Stomach smooth muscle (tissue), 2 donors: ENCODE results near the gene PDLIM5.

Source experiments
- H3K27ac ChIP-seq: one replicate; pipeline ENCODE4 v1.7.0; 2013; ENCODE audit warnings: mild to moderate bottlenecking, low read length, inconsistent platforms
- H3K27me3 ChIP-seq, 2 donors: one replicate each; pipeline ENCODE4 v1.7.0; 2013; ENCODE audit warnings: low read length in 2 of 2; ENCODE audit not compliant: insufficient read depth in 2 of 2, control insufficient read depth in 1 of 2
- H3K36me3 ChIP-seq, 2 donors: one replicate each; pipeline ENCODE4 v1.7.0; 2013; ENCODE audit warnings: low read length in 2 of 2; ENCODE audit not compliant: control insufficient read depth in 2 of 2, insufficient read depth in 2 of 2
- H3K4me1 ChIP-seq: one replicate; pipeline ENCODE4 v1.7.0; 2013; ENCODE audit warnings: low read length; ENCODE audit not compliant: control insufficient read depth, insufficient read depth
- H3K4me3 ChIP-seq, 2 donors: one replicate each; pipeline ENCODE4 v1.7.0; 2013; ENCODE audit warnings: low read length in 2 of 2
- H3K9ac ChIP-seq, 2 donors: one replicate each; pipeline ENCODE4 v1.7.0; 2013; ENCODE audit warnings: low read length in 2 of 2, mild to moderate bottlenecking in 1 of 2
- H3K9me3 ChIP-seq, 2 donors: one replicate each; pipeline ENCODE4 v1.7.0; 2013; ENCODE audit warnings: low read length in 2 of 2; ENCODE audit not compliant: control insufficient read depth in 2 of 2
- donor health status: healthy.
- donor health status: Pancreatic carcinoma.

Gene PDLIM5

GRCh38 chr4:94488670-94489069, 36.9 kb downstream of the PDLIM5 start:
- Histone ChIP-seq H3K4me1 (peaks cover 2% of the 10 kb centered on the region), H3K9ac (no peak overlapping the region), H3K27ac (no peak overlapping the region), H3K9me3 (no peaks in the 10 kb centered on the region), H3K4me3 (no peak overlapping the region), H3K27me3 (no peaks in the 10 kb centered on the region), H3K36me3 (no peaks in the 10 kb centered on the region)

GRCh38 chr4:94489098-94489497, 37.4 kb downstream of the PDLIM5 start:
- no peak overlapping the region for H3K9ac ChIP-seq
- no peaks in the 10 kb centered on the region for H3K36me3 ChIP-seq
- no peaks in the 10 kb centered on the region for H3K27me3 ChIP-seq
- no peak overlapping the region for H3K4me3 ChIP-seq
- peaks cover 2% of the 10 kb centered on the region for H3K4me1 ChIP-seq
- H3K9me3 ChIP-seq, result no peaks in the 10 kb centered on the region
- no peak overlapping the region for H3K27ac ChIP-seq

- Histone ChIP-seq H3K4me3 (no peak overlapping the region), H3K36me3 (no peaks in the 10 kb centered on the region), H3K9me3 (no peaks in the 10 kb centered on the region), H3K4me1 (peaks cover 2% of the 10 kb centered on the region), H3K9ac (no peak overlapping the region), H3K27me3 (no peaks in the 10 kb centered on the region), H3K27ac (no peak overlapping the region)
These were observed 38.7 kb downstream of the PDLIM5 start for GRCh38 chr4:94490437-94490836.

- no peak overlapping the region for H3K9ac ChIP-seq
- H3K4me1 ChIP-seq, result peaks cover 2% of the 10 kb centered on the region
- no peaks in the 10 kb centered on the region for H3K9me3 ChIP-seq
- no peak overlapping the region for H3K4me3 ChIP-seq
- no peak overlapping the region for H3K27ac ChIP-seq
- H3K27me3 ChIP-seq, result no peaks in the 10 kb centered on the region
- no peaks in the 10 kb centered on the region for H3K36me3 ChIP-seq
These were observed 39.6 kb downstream of the PDLIM5 start for GRCh38 chr4:94491322-94491721.

GRCh38 chr4:94495408-94495807, 43.7 kb downstream of the PDLIM5 start:
- no peak overlapping the region for H3K27ac ChIP-seq
- H3K36me3 ChIP-seq, result no peaks in the 10 kb centered on the region
- no peak overlapping the region for H3K4me3 ChIP-seq
- H3K9ac ChIP-seq, result no peak overlapping the region
- no peaks in the 10 kb centered on the region for H3K9me3 ChIP-seq
- H3K4me1 ChIP-seq, result peaks cover 2% of the 10 kb centered on the region
- no peaks in the 10 kb centered on the region for H3K27me3 ChIP-seq

GRCh38 chr4:94497690-94498089, 45.9 kb downstream of the PDLIM5 start:
- H3K27me3 ChIP-seq, result no peaks in the 10 kb centered on the region
- no peak overlapping the region for H3K27ac ChIP-seq
- no peak overlapping the region for H3K4me3 ChIP-seq
- H3K4me1 ChIP-seq, result no peaks in the 10 kb centered on the region
- H3K36me3 ChIP-seq, result no peaks in the 10 kb centered on the region
- no peaks in the 10 kb centered on the region for H3K9me3 ChIP-seq
- no peak overlapping the region for H3K9ac ChIP-seq

- Histone ChIP-seq H3K4me3 (no peak overlapping the region), H3K27ac (no peak overlapping the region), H3K9ac (no peak overlapping the region), H3K27me3 (no peaks in the 10 kb centered on the region), H3K9me3 (no peaks in the 10 kb centered on the region), H3K4me1 (no peaks in the 10 kb centered on the region), H3K36me3 (no peaks in the 10 kb centered on the region)
These were observed 46.8 kb downstream of the PDLIM5 start for GRCh38 chr4:94498502-94498901.

GRCh38 chr4:94500685-94501084, 48.9 kb downstream of the PDLIM5 start:
- Histone ChIP-seq H3K9ac (no peak overlapping the region), H3K36me3 (no peaks in the 10 kb centered on the region), H3K27ac (no peak overlapping the region), H3K27me3 (no peaks in the 10 kb centered on the region), H3K4me1 (peaks cover 2% of the 10 kb centered on the region), H3K9me3 (no peaks in the 10 kb centered on the region), H3K4me3 (no peak overlapping the region)

GRCh38 chr4:94504545-94504944, 52.8 kb downstream of the PDLIM5 start:
- Histone ChIP-seq H3K27ac (no peak overlapping the region), H3K4me1 (peaks cover 23% of the 10 kb centered on the region), H3K9me3 (no peaks in the 10 kb centered on the region), H3K9ac (no peak overlapping the region), H3K4me3 (no peak overlapping the region), H3K36me3 (no peaks in the 10 kb centered on the region), H3K27me3 (no peaks in the 10 kb centered on the region)

- Histone ChIP-seq H3K27ac (no peak overlapping the region), H3K27me3 (no peaks in the 10 kb centered on the region), H3K4me1 (peaks cover 23% of the 10 kb centered on the region), H3K4me3 (no peak overlapping the region), H3K36me3 (no peaks in the 10 kb centered on the region), H3K9me3 (no peaks in the 10 kb centered on the region), H3K9ac (no peak overlapping the region)
These were observed 55.1 kb downstream of the PDLIM5 start for GRCh38 chr4:94506822-94507221.

GRCh38 chr4:94507281-94507680, 55.5 kb downstream of the PDLIM5 start:
- H3K9me3 ChIP-seq, result no peaks in the 10 kb centered on the region
- no peaks in the 10 kb centered on the region for H3K27me3 ChIP-seq
- H3K4me1 ChIP-seq, result peaks cover 23% of the 10 kb centered on the region
- H3K4me3 ChIP-seq, result peak overlapping the region in 1 of 2 donors; percentile 17
- no peak overlapping the region for H3K9ac ChIP-seq
- H3K36me3 ChIP-seq, result no peaks in the 10 kb centered on the region
- H3K27ac ChIP-seq, result peak overlapping the region; percentile 12
